Heart right ventricle (tissue), 16 donors: ENCODE measurements around the gene NDP. TPM values are rescaled to one million over a fixed set of nuclear protein-coding genes. Genes with fewer than 3 reads are reported as not detected.

ENCODE experiments used
- ATAC-seq, 8 donors: fragments of 200-7000 bp; cut with Tn5 transposase; one replicate each; pipeline ENCODE4 v1.9.1; 2020; ENCODE audit warnings: mild to moderate bottlenecking in 8 of 8, moderate library complexity in 8 of 8, moderate number of reproducible peaks in 1 of 8
- DNase-seq, 2 donors: peaks; one replicate each; pipeline ENCODE4 v3.0.0-alpha.2; 2020
- H3K27ac ChIP-seq, 10 donors: fragments of 200-600 bp; sonication (generic) in 2 of 10; one replicate each; pipeline versions ENCODE4 v1.5.0 to v1.8.0; 2020 to 2022; ENCODE audit warnings: mild to moderate bottlenecking in 3 of 10
- H3K27me3 ChIP-seq, 7 donors: fragments of 200-600 bp; one replicate each; pipeline ENCODE4 v1.8.0; 2021 to 2022; ENCODE audit warnings: mild to moderate bottlenecking in 2 of 7
- H3K36me3 ChIP-seq, 9 donors: fragments of 200-600 bp; sonication (generic) in 1 of 9; one replicate each; pipeline versions ENCODE4 v1.5.0 to v1.8.0; 2020 to 2022; ENCODE audit warnings: mild to moderate bottlenecking in 2 of 9
- H3K4me1 ChIP-seq, 9 donors: fragments of 200-600 bp; sonication (generic) in 1 of 9; one replicate each; pipeline versions ENCODE4 v1.5.0 to v1.8.0; 2020 to 2022; ENCODE audit warnings: mild to moderate bottlenecking in 4 of 9
- H3K4me3 ChIP-seq, 10 donors: fragments of 200-600 bp; sonication (generic) in 2 of 10; one replicate each; pipeline versions ENCODE4 v1.5.0 to v1.8.0; 2020 to 2022; ENCODE audit warnings: mild to moderate bottlenecking in 7 of 10, moderate library complexity in 2 of 10
- H3K9me3 ChIP-seq, 11 donors: fragments of 200-600 bp in 10 of 11; sonication (generic) in 2 of 11; one replicate each; pipeline versions ENCODE4 v1.5.0 to v1.8.0; 2013 to 2022; ENCODE audit warnings: mild to moderate bottlenecking in 2 of 11, control low read depth in 1 of 11, moderate library complexity in 1 of 11
- CTCF ChIP-seq, 9 donors: fragments of 200-600 bp; sonication (generic) in 2 of 9; IDR thresholded peaks; one replicate each; pipeline versions ENCODE4 v1.5.0 to v1.8.0; 2021 to 2022; ENCODE audit warnings: antibody characterized with exemption in 9 of 9, mild to moderate bottlenecking in 5 of 9, moderate library complexity in 1 of 9
- WGBS, 2 donors: extraction: QIAGEN DNeasy Blood & Tissue Kit; methylation state at CpG; one replicate each; pipeline ENCODE4 v1.1.7; 2013; ENCODE audit warnings: inconsistent platforms in 1 of 2; 5-methylcytosine and 5-hydroxymethylcytosine counted together
- intact Hi-C, 10 donors: fragments of 100-400 bp; cut with DNase I; formaldehyde crosslinking; loops; one replicate each; pipeline versions ENCODE4 v1.11.1 to v1.14.2; 2022
- polyA plus RNA-seq, 2 donors: library from polyadenylated mRNA; stranded (reverse); fragments of 200-250 nt; gene quantifications; one replicate each; pipeline ENCODE4 v1.2.3, GENCODE V29; 2013
- total RNA-seq, 10 donors: library from RNA; stranded (reverse); fragmentation: NEBNext Ultra II Directional in 3 of 10; extraction: Animal tissue kit (Norgen Biotek cat#: 25700) in 3 of 10; gene quantifications; one replicate each; pipeline versions ENCODE4 v1.2.1 to v1.2.4, GENCODE V29; 2021 to 2023
- donor health status: Arrhythmogenic right ventricular cardiomyopathy.
- donor health status: ischemic (EF 13 %, LVEDD 7.1; RV severe dilation, severe dysfunction).
- donor health status: healthy with polysubstance abuse.
- donor health status: DM: no; HTN: yes; CAD: no.
- donor health status: DM: no; HTN: no; CAD: no.
- donor health status: ischemic (EF 25% LVEDD 6.9; RV normal size, moderate dysfunction).
- donor health status: ischemic (EF 25% LVEDD 5.7; RV mildly dilated, moderate dysfunction).
- donor health status: healthy.
- donor health status: DM: yes; HTN: yes; CAD: no.
- donor health status: Ischemic cardiomyopathy.
- donor health status: ischemic (EF 35%, LVEDD 5.7; RV mildly dilated, moderate dysfunction).
- donor health status: nonischemic (EF 11% LVEDD 7.7; RV severe dilation, severe dysfunction).
- donor health status: DM: yes; HTN: yes; CAD: no.
- donor health status: PGD.
- donor health status: ischemic (EF 29% LVEDD 5.4; RV normal size, mild dysfunction).
- donor health status: nonischemic (EF 23%, LVEDD 6.1; RV moderate dilation, normal function).

NDP gene
- total and polyA plus RNA-seq, 12 donors: 0.03 to 0.83 (median 0.19) TPM; not detected in 5

- peaks cover 0 to 55% (median 0%) of the 10 kb centered on the region in 7 donors for H3K27me3 ChIP-seq
- DNase-seq (no peak), ATAC-seq (no peak)
- H3K4me3 ChIP-seq: no peak overlapping the region
- H3K27ac ChIP-seq: no peak overlapping the region
- H3K4me1 ChIP-seq: peaks cover 0 to 13% (median 0%) of the 10 kb centered on the region in 9 donors
- H3K9me3 ChIP-seq: no peaks in the 10 kb centered on the region
- intact Hi-C loops: no loop called here
- TF ChIP-seq CTCF (IDR thresholded peaks at IDR 0.05): no peak
- 90 to 91% methylated on average over 2 of the region's 2 CpGs for WGBS, 2 donors
- H3K36me3 ChIP-seq: no peaks in the 10 kb centered on the region
Measured at GRCh38 chrX:44010626-44011025, 37.4 kb upstream of the NDP start.

GRCh38 chrX:44006081-44006480 is 32.9 kb upstream of the NDP start:
- no peak for TF ChIP-seq CTCF (IDR thresholded peaks at IDR 0.05)
- no peak overlapping the region for H3K4me3 ChIP-seq
- intact Hi-C loops: no loop called here
- no peak for DNase-seq
- no peaks in the 10 kb centered on the region for H3K36me3 ChIP-seq
- H3K4me1 ChIP-seq: peaks cover 0 to 11% (median 0%) of the 10 kb centered on the region in 9 donors
- no peaks in the 10 kb centered on the region for H3K9me3 ChIP-seq
- peaks cover 0 to 47% (median 0%) of the 10 kb centered on the region in 7 donors for H3K27me3 ChIP-seq
- 88 to 89% methylated on average over 1 of the region's 1 CpG for WGBS, 2 donors
- no peak for ATAC-seq
- H3K27ac ChIP-seq: no peak overlapping the region

- WGBS, 2 donors: 24 to 32% methylated on average over 3 of the region's 3 CpGs
- no peak for TF ChIP-seq CTCF (IDR thresholded peaks at IDR 0.05)
- DNase-seq (no peak), ATAC-seq (peak in 1 of 8 donors; percentile 48)
- intact Hi-C loops: no loop called here
- H3K4me3 ChIP-seq: no peak overlapping the region
- no peaks in the 10 kb centered on the region for H3K9me3 ChIP-seq
- peaks cover 0 to 11% (median 0%) of the 10 kb centered on the region in 9 donors for H3K4me1 ChIP-seq
- H3K27me3 ChIP-seq: peaks cover 0 to 49% (median 0%) of the 10 kb centered on the region in 7 donors
- no peak overlapping the region for H3K27ac ChIP-seq
- no peaks in the 10 kb centered on the region for H3K36me3 ChIP-seq
Measured at GRCh38 chrX:44003975-44004374, 30.8 kb upstream of the NDP start.

- no peak overlapping the region for H3K27ac ChIP-seq
- peaks cover 0 to 11% (median 0%) of the 10 kb centered on the region in 9 donors for H3K4me1 ChIP-seq
- TF ChIP-seq CTCF (IDR thresholded peaks at IDR 0.05): no peak
- no peak overlapping the region for H3K4me3 ChIP-seq
- ATAC-seq: no peak
- 67 to 68% methylated on average over 1 of the region's 1 CpG for WGBS, 2 donors
- DNase-seq: no peak
- H3K36me3 ChIP-seq: no peaks in the 10 kb centered on the region
- intact Hi-C loops: no loop called here
- H3K27me3 ChIP-seq: peaks cover 0 to 45% (median 0%) of the 10 kb centered on the region in 7 donors
- H3K9me3 ChIP-seq: no peaks in the 10 kb centered on the region
Measured at GRCh38 chrX:44002567-44002966, 29.4 kb upstream of the NDP start.
